MM.1S (cell line): Measurements from ENCODE around the gene ADAMTS3.

Experiments used
- EZH2 ChIP-seq: fragments of 300-600 bp; sonication (generic); optimal IDR thresholded peaks from 2 replicates; pipeline ENCODE3; 2017; ENCODE audit warnings: low read depth, mild to moderate bottlenecking, antibody characterized with exemption, low read length, mixed read lengths
- TF ChIP-seq, protein P1 (sequence below): fragments of 300-600 bp; sonication (generic); IDR thresholded peaks from 2 replicates; pipeline ENCODE4 v1.5.1; 2016; ENCODE audit warnings: antibody characterized with exemption, low read length, mixed read lengths

- TF ChIP-seq, protein P1, sequence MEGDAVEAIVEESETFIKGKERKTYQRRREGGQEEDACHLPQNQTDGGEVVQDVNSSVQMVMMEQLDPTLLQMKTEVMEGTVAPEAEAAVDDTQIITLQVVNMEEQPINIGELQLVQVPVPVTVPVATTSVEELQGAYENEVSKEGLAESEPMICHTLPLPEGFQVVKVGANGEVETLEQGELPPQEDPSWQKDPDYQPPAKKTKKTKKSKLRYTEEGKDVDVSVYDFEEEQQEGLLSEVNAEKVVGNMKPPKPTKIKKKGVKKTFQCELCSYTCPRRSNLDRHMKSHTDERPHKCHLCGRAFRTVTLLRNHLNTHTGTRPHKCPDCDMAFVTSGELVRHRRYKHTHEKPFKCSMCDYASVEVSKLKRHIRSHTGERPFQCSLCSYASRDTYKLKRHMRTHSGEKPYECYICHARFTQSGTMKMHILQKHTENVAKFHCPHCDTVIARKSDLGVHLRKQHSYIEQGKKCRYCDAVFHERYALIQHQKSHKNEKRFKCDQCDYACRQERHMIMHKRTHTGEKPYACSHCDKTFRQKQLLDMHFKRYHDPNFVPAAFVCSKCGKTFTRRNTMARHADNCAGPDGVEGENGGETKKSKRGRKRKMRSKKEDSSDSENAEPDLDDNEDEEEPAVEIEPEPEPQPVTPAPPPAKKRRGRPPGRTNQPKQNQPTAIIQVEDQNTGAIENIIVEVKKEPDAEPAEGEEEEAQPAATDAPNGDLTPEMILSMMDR, result no peak
- TF ChIP-seq EZH2, result no peak
Measured at GRCh38 chr4:72538006-72538405, 31.0 kb downstream of the ADAMTS3 start.
